HCT116 (cell line): ENCODE data around the gene FAF2. TPM values are rescaled to one million over a fixed set of nuclear protein-coding genes. Genes with fewer than 3 reads are reported as not detected.

Experiments
- ATAC-seq: fragments of 200-7000 bp; cut with Tn5 transposase; 2 replicates; pipeline ENCODE4 v1.9.1; 2020; ENCODE audit warnings: mild to moderate bottlenecking, moderate library complexity
- Bru-seq: library from RNA; stranded (reverse); fragments of 400-500 nt; gene quantifications from one replicate; lab custom pipeline; 2021; lab: Mats Ljungman, UMichigan
- BruChase-seq, 2 experiments: library from RNA; stranded (reverse); fragments of 400-500 nt; gene quantifications; one replicate each; lab custom pipeline; 2021; lab: Mats Ljungman, UMichigan
- BruUV-seq: library from RNA; stranded (reverse); fragments of 400-500 nt; replicated peaks from 2 replicates; lab custom pipeline; 2021; lab: Mats Ljungman, UMichigan
- CTCF ChIA-PET: fragments of 300-600 bp; sonication (Branson Sonifier 250); formaldehyde crosslinking; loops from one replicate; lab custom pipeline; 2021; ENCODE audit warnings: antibody characterized with exemption; lab: Charles Lee
- POLR2A ChIA-PET: fragments of 300-600, 350-600 bp; sonication (Branson Sonifier 250); formaldehyde crosslinking; loops from one replicate; lab custom pipeline; 2021; ENCODE audit warnings: antibody characterized with exemption; lab: Charles Lee
- RAD21 ChIA-PET, 2 experiments: fragments of 300-600 bp; sonication (Branson Sonifier 250); formaldehyde crosslinking; loops; one replicate each; lab custom pipeline; 2023; ENCODE audit warnings: low total read pairs in 2 of 2; ENCODE audit not compliant: uncharacterized antibody in 2 of 2, unreplicated experiment in 2 of 2, low non-redundant PET in 1 of 2; lab: Charles Lee
- DNase-seq: peaks from one replicate; pipeline ENCODE4 v3.0.0-alpha.2; 2010; ENCODE audit warnings: low read depth, low spot score
- H2AFZ ChIP-seq: fragments of 200-600 bp; shearing (Covaris generic), sonication (generic); 2 replicates; pipeline ENCODE4 v1.6.1; 2017; ENCODE audit warnings: low read depth, mixed run types, mixed read lengths, antibody characterized with exemption, low read length; ENCODE audit not compliant: poor library complexity, severe bottlenecking
- H3K27ac ChIP-seq: 2 replicates; pipeline ENCODE4 v1.5.1; 2012; ENCODE audit warnings: low read depth, low read length
- H3K27me3 ChIP-seq: fragments of 200-600 bp; sonication (generic); 2 replicates; pipeline ENCODE4 v1.6.1; 2016; ENCODE audit warnings: mixed run types, low read length, mixed read lengths; ENCODE audit not compliant: insufficient read depth
- H3K36me3 ChIP-seq, 2 experiments: fragments of 200-500 bp in 1 of 2; fragments of 200-600 bp in 1 of 2; sonication (Bioruptor generic) in 1 of 2; sonication (generic) in 1 of 2; 2 replicates each; pipeline versions ENCODE4 v1.5.1 to v1.6.1; 2014 to 2016; ENCODE audit warnings: low read length in 2 of 2, inconsistent platforms in 1 of 2, mixed read lengths in 1 of 2, mixed run types in 1 of 2; ENCODE audit not compliant: insufficient read depth in 2 of 2, control insufficient read depth in 1 of 2
- H3K4me1 ChIP-seq, 2 experiments: fragments of 200-600 bp in 1 of 2; sonication (generic) in 1 of 2; 2 replicates each; pipeline versions ENCODE4 v1.5.1 to v1.6.1; 2012 to 2017; ENCODE audit warnings: low read length in 2 of 2, inconsistent platforms in 1 of 2, mild to moderate bottlenecking in 1 of 2, mixed read lengths in 1 of 2, mixed run types in 1 of 2, moderate library complexity in 1 of 2; ENCODE audit not compliant: insufficient read depth in 2 of 2, control insufficient read depth in 1 of 2
- H3K4me2 ChIP-seq: fragments of 200-600 bp; sonication (generic); 2 replicates; pipeline ENCODE4 v1.6.1; 2017; ENCODE audit warnings: mixed run types, low read length, mixed read lengths
- H3K4me3 ChIP-seq, 2 experiments: fragments of 200-600 bp in 1 of 2; sonication (generic) in 1 of 2; replicated peaks in 1 of 2; 2 replicates each; pipeline ENCODE4 v1.5.1; 2011 to 2016; ENCODE audit warnings: low read length in 2 of 2, control low read depth in 1 of 2, low read depth in 1 of 2, mild to moderate bottlenecking in 1 of 2, mixed read lengths in 1 of 2, mixed run types in 1 of 2
- H3K79me2 ChIP-seq: fragments of 200-600 bp; sonication (generic); 2 replicates; pipeline ENCODE4 v1.6.1; 2017; ENCODE audit warnings: mild to moderate bottlenecking, mixed run types, low read length, moderate library complexity, mixed read lengths; ENCODE audit not compliant: insufficient read depth
- H3K9ac ChIP-seq: fragments of 200-600 bp; sonication (generic); 2 replicates; pipeline ENCODE4 v1.6.1; 2016; ENCODE audit warnings: low read length, mixed read lengths
- H3K9me2 ChIP-seq: fragments of 200-600 bp; sonication (generic), shearing (Covaris generic); 2 replicates; pipeline ENCODE4 v1.6.1; 2017; ENCODE audit warnings: mixed run types, mild to moderate bottlenecking, moderate library complexity; ENCODE audit not compliant: insufficient read depth
- H3K9me3 ChIP-seq, 2 experiments: fragments of 200-500 bp in 1 of 2; fragments of 200-600 bp in 1 of 2; sonication (Bioruptor generic) in 1 of 2; sonication (generic) in 1 of 2; 2 replicates each; pipeline ENCODE4 v1.6.1; 2014 to 2017; ENCODE audit warnings: low read length in 2 of 2, mixed read lengths in 2 of 2, inconsistent platforms in 1 of 2, low read depth in 1 of 2, mild to moderate bottlenecking in 1 of 2, mixed run types in 1 of 2, moderate library complexity in 1 of 2; ENCODE audit not compliant: control insufficient read depth in 1 of 2, insufficient read depth in 1 of 2
- H4K20me1 ChIP-seq: fragments of 200-600 bp; sonication (generic), shearing (Covaris generic); 2 replicates; pipeline ENCODE4 v1.6.1; 2017; ENCODE audit warnings: mixed run types, mild to moderate bottlenecking, moderate library complexity; ENCODE audit not compliant: insufficient read depth
- CBX3 ChIP-seq: IDR thresholded peaks from 2 replicates; pipeline ENCODE4 v1.6.1; 2012; ENCODE audit warnings: low read depth
- CTCF ChIP-seq, 3 experiments: fragments of 200-600 bp in 1 of 3; sonication (generic) in 1 of 3; IDR thresholded peaks in 2 of 3; conservative IDR thresholded peaks in 1 of 3; 2 replicates each; pipeline ENCODE4 v1.5.1; 2012 to 2017; ENCODE audit warnings: low read depth in 2 of 3, low read length in 2 of 3, antibody characterized with exemption in 1 of 3, borderline replicate concordance in 1 of 3, control low read depth in 1 of 3, mild to moderate bottlenecking in 1 of 3, mixed read lengths in 1 of 3, mixed run types in 1 of 3, moderate library complexity in 1 of 3; ENCODE audit not compliant: insufficient read depth in 1 of 3
- EGR1 ChIP-seq: IDR thresholded peaks from 2 replicates; pipeline ENCODE4 v1.6.1; 2012; ENCODE audit warnings: low read depth
- ELF1 ChIP-seq: IDR thresholded peaks from 2 replicates; pipeline ENCODE4 v1.6.1; 2012; ENCODE audit warnings: low read depth, borderline replicate concordance
- EZH2phosphoT487 ChIP-seq: fragments of 200-600 bp; IDR thresholded peaks from 2 replicates; pipeline ENCODE4 v1.6.1; 2018; ENCODE audit warnings: antibody characterized with exemption, borderline replicate concordance
- POLR2A ChIP-seq: IDR thresholded peaks from 2 replicates; pipeline ENCODE4 v1.7.0; 2011; ENCODE audit warnings: borderline replicate concordance; ENCODE audit not compliant: insufficient read depth, insufficient read length; ENCODE audit errors: extremely low read depth
- POLR2AphosphoS5 ChIP-seq: IDR thresholded peaks from 2 replicates; pipeline ENCODE4 v1.6.1; 2011; ENCODE audit warnings: mild to moderate bottlenecking, low read depth, low read length, moderate library complexity
- RAD21 ChIP-seq: IDR thresholded peaks from 2 replicates; pipeline ENCODE4 v1.6.1; 2012; ENCODE audit warnings: low read depth, mild to moderate bottlenecking
- SIN3A ChIP-seq: IDR thresholded peaks from 2 replicates; pipeline ENCODE4 v1.6.1; 2012; ENCODE audit warnings: low read depth
- SP1 ChIP-seq: IDR thresholded peaks from 2 replicates; pipeline ENCODE4 v1.6.1; 2012; ENCODE audit warnings: low read depth
- SRF ChIP-seq: IDR thresholded peaks from 2 replicates; pipeline ENCODE4 v1.6.1; 2012; ENCODE audit warnings: low read depth
- YY1 ChIP-seq: IDR thresholded peaks from 2 replicates; pipeline ENCODE4 v1.6.1; 2011; ENCODE audit warnings: low read length, low read depth, moderate library complexity, mild to moderate bottlenecking; ENCODE audit not compliant: insufficient replicate concordance; ENCODE audit errors: extremely low read depth
- ZBTB33 ChIP-seq: IDR thresholded peaks from 2 replicates; pipeline ENCODE4 v1.6.1; 2011; ENCODE audit warnings: mild to moderate bottlenecking, low read length, moderate library complexity; ENCODE audit not compliant: insufficient replicate concordance; ENCODE audit errors: extremely low read depth
- ZFX ChIP-seq: fragments of 450-650 bp; IDR thresholded peaks from 2 replicates; pipeline ENCODE4 v1.6.1; 2017
- intact Hi-C: fragments of 100-400 bp; cut with micrococcal nuclease; formaldehyde crosslinking; loops from 2 replicates; pipeline ENCODE4 v1.10.0; 2022
- long read RNA-seq: library from polyadenylated mRNA; unstranded; transcript quantifications from one replicate; pipeline ENCODE4 v2.0.0, GENCODE V29; 2021; ENCODE audit not compliant: unreplicated experiment
- polyA plus RNA-seq: library from polyadenylated mRNA; unstranded; fragments of >200 nt; gene quantifications from 2 replicates; pipeline ENCODE4 v1.2.1, GENCODE V29; 2012; ENCODE audit warnings: missing spikeins
- total RNA-seq: library from RNA; stranded (reverse); gene quantifications from one replicate; pipeline ENCODE4 v1.2.1, GENCODE V29; 2021; ENCODE audit not compliant: unreplicated experiment

FAF2 gene
- total RNA-seq (51.9 TPM), Bru-seq, nascent RNA (percentile 90 among the genes with signal in this experiment), BruChase-seq, experiment 1, labeled RNA remaining after a 6-hour chase (percentile 87 among the genes with signal in this experiment), BruChase-seq, experiment 2, labeled RNA remaining after a 2-hour chase (percentile 90 among the genes with signal in this experiment)
- polyA plus RNA-seq, result 26.8 and 31.6 TPM in 2 replicates
- long read RNA-seq, full-length matches to known transcripts, result 40 of 123 reads
- long read RNA-seq, partial matches to known transcripts, result 71 of 123 reads
- long read RNA-seq, other reads (novel, unspliced or antisense), result 12 of 123 reads

- no peak for TF ChIP-seq EGR1
- no peak for TF ChIP-seq SRF
- no peak for TF ChIP-seq EZH2phosphoT487
- TF ChIP-seq YY1, result peak; percentile 96
- TF ChIP-seq ZBTB33, result peak; percentile 66
- peak; percentile 62; the same call in 1 of the 2 replicates for TF ChIP-seq ELF1
- TF ChIP-seq POLR2AphosphoS5, result peak; percentile 89
- peak; percentile 56 for TF ChIP-seq POLR2A
- TF ChIP-seq ZFX, result peak; percentile 38; the same call in 1 of the 2 replicates
- no peak for TF ChIP-seq SP1
- TF ChIP-seq CTCF (IDR thresholded peaks at IDR 0.05 in 2 of 3, conservative IDR thresholded peaks at IDR 0.05 in 1 of 3; ENCODE audit: borderline replicate concordance in 1 of 3, insufficient read depth in 1 of 3, low read depth in 2 of 3, low read length in 2 of 3), result peak; percentile 88 to 98 (median 95)
- no peak for TF ChIP-seq SIN3A
- no peak for TF ChIP-seq CBX3
- peak; percentile 53 for TF ChIP-seq RAD21
- peak within 1 kb of the TSS; percentile 93 for H3K4me2 ChIP-seq
- BruUV-seq, result no TSS peak
- H3K9me3 ChIP-seq, result no peaks in the 10 kb centered on the region
- H3K9ac ChIP-seq, result peak within 1 kb of the TSS; percentile 99
- ChIA-PET RAD21 (no interaction called here), CTCF (interaction anchor here (1.3 to 1.9 kb wide), 4 partner anchors 10 to 729 kb away, joined by 3 to 7 read pairs (median 5); partner anchors contain the start of gene CLTB), POLR2A (interaction anchor here (0.6 to 0.7 kb wide), 2 partner anchors 79 to 90 kb away, joined by 3 read pairs; no protein-coding TSS in a partner anchor)
- no peaks in the 10 kb centered on the region for H3K9me2 ChIP-seq
- intact Hi-C loops, result loop anchor here (1.0 to 5.0 kb wide), 2 partner anchors 32 to 89 kb away; partner anchors contain the start of genes CLTB and RNF44
- H4K20me1 ChIP-seq, result no peaks in the 10 kb centered on the region
- peak within 1 kb of the TSS; percentile 80 for H3K27ac ChIP-seq
- peak within 1 kb of the TSS; percentile 46 for H2AFZ ChIP-seq
- H3K79me2 ChIP-seq, result peaks cover 47% of the 10 kb centered on the region
- H3K4me1 ChIP-seq, result peaks cover 4 to 21% of the 10 kb centered on the region in 2 experiments; a peak in 3 of 4 replicates
- H3K27me3 ChIP-seq, result no peaks in the 10 kb centered on the region
- peaks cover 3 to 9% of the 10 kb centered on the region in 2 experiments for H3K36me3 ChIP-seq
- H3K4me3 ChIP-seq, result peak within 1 kb of the TSS; percentile 96
- peak; percentile 97 for DNase-seq
- peak; percentile 94 for ATAC-seq
These were observed at the start of gene FAF2 for GRCh38 chr5:176447978-176448608. FAF2 (plus strand) TSS chr5:176448385; CDS start chr5:176448408, 23 bp downstream.
